ENCODE results near the gene KCNE4.

KCNE4 gene

GRCh38 chr2:223041527-223042109 is 10.4 kb upstream of the KCNE4 start:
- DNase-seq (ENCODE audit: low read depth): no peak

DNA sequence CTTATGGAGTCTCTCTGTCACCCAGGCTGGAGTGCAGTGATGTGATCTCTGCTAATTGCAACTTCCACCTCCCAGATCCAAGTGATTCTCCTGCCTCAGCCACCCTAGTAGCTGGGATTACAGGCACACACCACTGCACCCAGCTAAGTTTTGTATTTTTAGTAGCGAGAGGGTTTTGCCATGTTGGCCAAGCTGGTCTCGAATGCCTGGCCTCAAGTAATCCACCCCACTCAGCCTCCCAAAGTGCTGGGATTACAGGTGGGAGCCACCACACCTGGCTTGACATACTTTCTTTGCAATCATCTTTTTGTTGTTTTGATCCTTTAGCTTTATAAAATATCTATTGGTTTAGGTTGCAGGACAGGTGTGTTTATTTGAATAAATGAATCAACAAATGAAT is 9.7 kb upstream of the KCNE4 start:
- DNase-seq (ENCODE audit: low read depth): no peak

DNA sequence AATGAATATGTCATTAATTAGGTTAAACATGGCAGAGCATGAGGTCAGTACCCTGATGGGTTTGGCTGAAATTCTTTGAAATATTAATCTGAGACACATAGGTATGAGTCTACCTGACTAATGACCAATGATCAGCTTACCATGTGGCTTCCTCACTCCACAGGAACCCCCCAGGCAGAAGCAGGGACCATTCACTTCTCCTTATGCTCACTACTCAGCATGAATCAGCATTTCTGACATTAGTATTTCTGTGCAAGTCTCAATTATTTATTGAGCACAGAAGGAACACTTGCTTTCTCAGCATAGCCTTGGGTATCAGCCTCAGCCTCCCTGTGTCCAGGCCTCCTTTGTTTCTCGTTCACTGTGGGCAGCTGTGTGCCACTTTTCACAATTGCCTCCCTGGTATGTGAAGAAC is 9.3 kb upstream of the KCNE4 start:
- DNase-seq (ENCODE audit: low read depth): no peak

GRCh38 chr2:223043164-223043941 is 8.6 kb upstream of the KCNE4 start:
- no peak for DNase-seq (ENCODE audit: low read depth)

GRCh38 chr2:223044092-223044836 is 7.7 kb upstream of the KCNE4 start:
- DNase-seq (ENCODE audit: low read depth): no peak

DNA sequence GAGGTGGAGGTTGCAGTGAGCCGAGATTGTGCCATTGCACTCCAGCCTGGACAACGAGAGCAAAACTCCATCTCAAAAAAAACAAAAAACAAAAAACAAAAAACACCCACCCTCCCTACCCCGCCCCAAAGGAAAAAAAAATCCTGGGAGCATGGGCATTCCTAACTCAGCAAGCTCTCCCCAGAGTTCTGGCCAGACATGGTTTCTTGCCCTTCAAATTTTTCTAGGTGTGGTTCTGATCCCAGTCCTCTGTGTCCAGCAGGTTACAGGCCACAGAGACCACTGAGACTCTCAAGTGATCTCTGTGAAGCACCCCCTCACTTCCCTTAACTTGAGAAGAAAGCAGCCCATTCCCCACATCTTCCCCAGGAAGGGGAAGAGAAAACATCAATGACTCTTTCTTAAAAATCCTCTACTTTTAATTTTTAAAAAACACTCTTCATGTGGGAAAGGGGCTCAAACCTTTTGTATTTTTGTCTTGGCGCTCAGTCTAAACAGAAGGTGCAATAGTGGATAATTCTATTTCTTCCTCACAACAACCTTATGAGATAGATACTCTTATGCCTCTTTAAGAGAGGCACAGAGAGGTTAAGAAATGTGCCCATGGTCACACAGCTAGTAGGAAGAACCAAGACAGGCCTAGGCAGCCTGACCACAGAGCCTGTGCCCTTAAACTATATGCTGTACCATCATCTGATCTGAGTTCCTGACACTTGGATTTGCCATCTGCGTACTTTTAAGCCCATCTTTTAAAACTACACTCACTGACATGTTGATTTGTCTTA is 6.9 kb upstream of the KCNE4 start:
- no peak for DNase-seq (ENCODE audit: low read depth)

GRCh38 chr2:223046470-223047040 is 5.4 kb upstream of the KCNE4 start:
- DNase-seq (ENCODE audit: low read depth): no peak

- DNase-seq (ENCODE audit: low read depth): no peak
Observed at GRCh38 chr2:223047260-223047761, 4.7 kb upstream of the KCNE4 start.

GRCh38 chr2:223048519-223048918 is 3.5 kb upstream of the KCNE4 start:
- no peak for DNase-seq (ENCODE audit: low read depth)

- no peak for DNase-seq (ENCODE audit: low read depth)
Observed at GRCh38 chr2:223049356-223049755, 2.6 kb upstream of the KCNE4 start.

DNA sequence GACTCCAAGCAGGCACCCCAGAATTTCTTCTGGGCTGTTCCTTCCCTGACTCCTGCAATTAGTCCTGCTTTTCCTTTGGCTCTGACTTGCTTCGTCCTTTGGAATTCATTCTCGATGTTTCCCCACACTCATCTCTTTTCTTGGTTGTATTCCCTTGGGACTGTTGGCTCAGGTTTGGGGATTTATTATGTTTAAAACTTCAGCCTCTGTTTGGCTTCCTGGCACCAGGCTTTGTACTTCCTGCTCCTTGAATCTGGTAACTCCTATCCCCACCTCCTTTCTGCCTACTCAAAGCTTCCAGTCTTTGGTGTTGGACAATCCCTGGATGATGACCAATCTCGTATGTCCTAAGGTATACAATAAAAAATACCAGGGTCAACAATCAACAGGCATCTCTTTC is 1.8 kb upstream of the KCNE4 start:
- no peak for DNase-seq (ENCODE audit: low read depth)

GRCh38 chr2:223050900-223051504 is 988 bp upstream of the KCNE4 start:
- DNase-seq (ENCODE audit: low read depth): no peak

- no peak for DNase-seq (ENCODE audit: low read depth)
Observed at GRCh38 chr2:223052548-223053483, 826 bp downstream of the KCNE4 start.

DNA sequence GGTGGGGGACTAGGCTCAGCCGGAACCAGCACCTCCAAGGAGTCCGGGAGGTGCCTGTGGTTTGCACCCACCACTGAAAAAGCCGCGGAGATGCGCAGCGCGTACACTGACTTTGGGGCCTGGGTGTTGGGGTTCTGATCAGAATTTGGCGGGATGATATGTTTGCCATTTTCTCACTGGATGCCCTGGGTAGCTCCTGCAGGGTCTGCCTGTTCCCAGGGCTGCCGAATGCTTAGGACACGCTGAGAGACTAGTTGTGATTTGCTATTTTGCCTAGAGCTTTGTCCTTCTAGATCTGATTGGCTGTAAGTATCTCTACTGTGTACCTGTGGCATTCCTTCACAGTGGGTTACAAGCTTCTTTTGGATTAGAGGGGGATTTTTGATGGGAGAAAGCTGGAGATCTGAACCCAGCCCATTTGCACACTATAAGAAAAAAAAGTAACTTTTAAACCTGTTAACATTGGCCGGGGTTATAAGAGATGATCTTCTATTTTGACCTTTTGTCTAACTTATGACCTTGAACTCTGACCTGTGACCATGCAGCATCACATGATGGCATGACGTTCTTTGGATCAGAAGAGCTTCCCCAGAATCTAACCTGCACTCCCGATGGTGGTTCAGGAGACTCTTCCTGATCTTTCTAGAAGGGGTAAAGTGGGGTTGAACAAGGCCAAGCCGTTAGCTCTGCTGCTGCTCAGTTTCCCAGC is 1.6 kb downstream of the KCNE4 start:
- no peak for DNase-seq (ENCODE audit: low read depth)

GRCh38 chr2:223054193-223054781 is 2.3 kb downstream of the KCNE4 start:
- DNase-seq (ENCODE audit: low read depth): no peak

GRCh38 chr2:223055140-223055539 is 3.1 kb downstream of the KCNE4 start:
- DNase-seq (ENCODE audit: low read depth): no peak

DNA sequence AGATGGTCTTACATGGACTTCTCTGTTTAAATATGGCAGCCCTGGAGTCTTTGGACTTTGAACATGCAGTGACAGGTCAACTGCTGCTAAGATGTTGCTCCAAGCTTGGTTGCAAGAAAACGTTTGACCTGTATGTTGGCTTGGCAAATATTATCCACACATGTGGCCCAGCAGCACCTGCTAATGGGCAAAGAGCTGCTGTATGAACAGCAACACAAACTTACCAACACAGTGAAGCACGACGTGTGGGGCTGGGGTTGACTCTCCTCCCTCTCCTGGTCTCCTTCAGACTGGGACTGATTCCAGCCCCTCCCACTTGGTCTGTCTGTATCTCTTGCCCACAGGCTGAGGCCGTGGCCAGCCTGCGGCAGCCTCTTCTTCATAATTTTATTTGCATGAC is 3.8 kb downstream of the KCNE4 start:
- DNase-seq (ENCODE audit: low read depth): no peak

DNA sequence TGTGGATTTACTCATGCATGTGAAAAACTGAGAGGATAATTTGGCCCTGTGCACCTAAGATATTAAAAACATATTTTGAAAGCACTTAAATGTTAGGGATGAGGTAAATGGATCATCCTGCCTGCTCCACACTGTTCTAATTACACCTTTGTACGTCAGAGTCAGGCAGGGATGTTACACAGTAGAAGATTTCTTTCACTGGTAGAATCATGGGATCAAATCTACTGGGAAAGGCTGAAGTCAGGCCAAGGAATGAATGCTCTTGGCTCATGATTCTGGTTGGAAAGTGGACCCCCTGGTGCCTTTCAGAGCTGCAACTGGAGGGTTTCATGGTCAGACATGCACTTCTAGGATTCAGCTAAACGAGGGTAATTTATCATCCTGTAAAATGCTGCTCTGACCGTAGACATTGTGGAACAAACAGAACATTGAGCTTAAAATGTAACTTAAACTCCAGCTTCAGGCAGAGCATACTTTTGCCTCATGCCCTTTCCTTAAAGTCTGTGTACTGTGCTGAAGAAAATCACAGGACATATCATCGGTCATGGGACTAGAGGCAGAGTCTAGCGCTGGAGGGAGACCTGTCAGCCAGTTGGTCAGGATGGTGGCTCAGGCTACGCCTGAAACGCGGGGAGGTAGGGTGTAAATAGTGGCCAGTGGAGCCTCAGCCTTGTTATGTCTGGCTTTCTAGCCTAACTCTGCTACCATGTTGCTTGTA is 4.9 kb downstream of the KCNE4 start:
- no peak for DNase-seq (ENCODE audit: low read depth)

All from T follicular helper cell (primary cell).